Adipocyte (in vitro differentiated cells): ENCODE measurements around the gene PPP1CC.
"Not testable (repeated sequence)": the region's sequence is repeated elsewhere in the genome, so short reads cannot be mapped to it uniquely, and the experiment has no call there.

Experiments used
- DNase-seq: peaks from one replicate; pipeline ENCODE4 v3.0.0-alpha.2; 2015; ENCODE audit warnings: low read depth
- H3K27me3 ChIP-seq: replicated peaks from 2 replicates; pipeline ENCODE4 v1.7.0; 2013; ENCODE audit warnings: mild to moderate bottlenecking, low read length, moderate library complexity; ENCODE audit not compliant: control insufficient read depth, insufficient read depth
- H3K36me3 ChIP-seq: 2 replicates; pipeline ENCODE4 v1.7.0; 2013; ENCODE audit warnings: low read length, mild to moderate bottlenecking, moderate library complexity; ENCODE audit not compliant: control insufficient read depth, insufficient read depth, severe bottlenecking
- H3K4me1 ChIP-seq: 2 replicates; pipeline ENCODE4 v1.7.0; 2013; ENCODE audit warnings: mild to moderate bottlenecking, low read length, moderate library complexity; ENCODE audit not compliant: control insufficient read depth, insufficient read depth
- H3K4me3 ChIP-seq: 2 replicates; pipeline ENCODE4 v1.7.0; 2013; ENCODE audit warnings: mild to moderate bottlenecking, low read length, moderate library complexity
- H3K9ac ChIP-seq: 2 replicates; pipeline ENCODE4 v1.7.0; 2013; ENCODE audit warnings: mild to moderate bottlenecking, low read length, moderate library complexity
- H3K9me3 ChIP-seq: 2 replicates; pipeline ENCODE4 v1.7.0; 2013; ENCODE audit warnings: mild to moderate bottlenecking, low read length, moderate library complexity; ENCODE audit not compliant: control insufficient read depth

The PPP1CC gene

DNA sequence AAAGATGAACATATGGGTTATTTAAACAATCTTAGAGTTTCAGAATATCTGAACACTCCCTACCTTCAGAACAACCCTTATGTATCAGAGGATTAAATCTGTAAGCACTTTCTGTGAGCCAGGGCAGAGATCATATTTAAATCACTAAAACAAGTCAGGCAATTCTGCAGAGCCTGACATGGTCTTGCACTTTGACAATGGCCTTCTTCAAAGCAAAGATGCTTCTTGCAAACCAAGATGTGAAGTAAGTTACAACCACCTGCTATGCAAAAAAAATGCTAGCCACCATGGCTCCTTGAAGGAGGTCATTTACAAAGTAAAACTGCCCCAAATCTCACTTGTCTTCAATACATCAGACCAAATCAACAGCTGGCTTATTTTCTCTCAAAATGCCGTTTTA lies 3.2 kb downstream of the PPP1CC start:
- H3K9ac ChIP-seq = no peak overlapping the region
- no peaks in the 10 kb centered on the region for H3K27me3 ChIP-seq
- H3K9me3 ChIP-seq = no peaks in the 10 kb centered on the region
- DNase-seq = no peak
- peaks cover 56% of the 10 kb centered on the region for H3K4me1 ChIP-seq
- H3K36me3 ChIP-seq = peaks cover 7% of the 10 kb centered on the region
- H3K4me3 ChIP-seq = peak overlapping the region; percentile 94

GRCh38 chr12:110737532-110737931 lies 5.2 kb downstream of the PPP1CC start:
- peaks cover 9% of the 10 kb centered on the region for H3K36me3 ChIP-seq
- no peaks in the 10 kb centered on the region for H3K27me3 ChIP-seq
- no peaks in the 10 kb centered on the region for H3K9me3 ChIP-seq
- H3K9ac ChIP-seq = no peak overlapping the region
- H3K4me3 ChIP-seq = no peak overlapping the region
- H3K4me1 ChIP-seq = peaks cover 57% of the 10 kb centered on the region
- DNase-seq = no peak

DNA sequence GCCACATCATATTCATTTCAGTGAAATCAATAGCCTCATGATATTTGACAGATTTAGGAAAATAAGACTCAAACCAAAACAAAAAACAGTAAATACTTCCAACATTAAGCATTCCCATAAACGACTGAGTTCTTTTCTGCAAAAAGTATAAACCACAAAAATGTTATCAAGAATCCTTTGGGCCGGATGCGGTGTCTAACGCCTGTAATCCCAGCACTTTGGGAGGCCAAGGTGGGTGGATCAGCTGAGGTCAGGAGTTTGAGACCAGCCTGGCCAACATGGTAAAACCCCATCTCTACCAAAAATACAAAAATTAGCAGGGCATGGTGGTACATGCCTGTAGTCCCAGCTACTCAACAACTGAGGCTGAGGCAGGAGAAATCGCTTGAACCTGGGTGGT lies 5.7 kb downstream of the PPP1CC start:
- not testable (repeated sequence) for H3K36me3 ChIP-seq, H3K4me3 ChIP-seq, H3K9me3 ChIP-seq, H3K9ac ChIP-seq, H3K27me3 ChIP-seq
- peaks cover 60% of the 10 kb centered on the region for H3K4me1 ChIP-seq
- DNase-seq = peak; percentile 37

DNA sequence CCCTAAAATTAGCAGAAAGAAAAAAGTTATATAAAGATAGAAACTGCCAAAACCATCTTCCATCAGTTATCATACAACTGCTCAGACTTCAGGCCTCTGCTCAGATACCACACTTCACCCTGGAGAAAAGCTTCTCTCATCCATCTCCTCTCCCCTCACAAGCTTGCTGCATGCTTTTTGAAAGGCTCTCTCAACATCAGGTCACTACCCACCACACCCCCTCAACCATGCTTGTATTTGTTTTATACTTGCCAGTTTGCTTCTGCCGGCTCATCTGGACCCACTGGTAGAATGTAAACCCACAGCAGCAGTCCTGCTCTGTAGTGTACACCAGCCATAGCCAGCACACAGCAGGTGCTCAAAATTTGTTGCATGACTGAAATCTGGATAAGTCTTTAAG lies 8.8 kb downstream of the PPP1CC start:
- peaks cover 39% of the 10 kb centered on the region for H3K36me3 ChIP-seq
- no peaks in the 10 kb centered on the region for H3K27me3 ChIP-seq
- H3K4me1 ChIP-seq = peaks cover 37% of the 10 kb centered on the region
- no peaks in the 10 kb centered on the region for H3K9me3 ChIP-seq
- H3K9ac ChIP-seq = no peak overlapping the region
- no peak for DNase-seq
- H3K4me3 ChIP-seq = no peak overlapping the region

GRCh38 chr12:110733089-110733715 lies 9.5 kb downstream of the PPP1CC start:
- Histone ChIP-seq H3K4me1 (peaks cover 33% of the 10 kb centered on the region), H3K27me3 (no peaks in the 10 kb centered on the region), H3K9me3 (no peaks in the 10 kb centered on the region), H3K4me3 (no peak overlapping the region), H3K9ac (no peak overlapping the region), H3K36me3 (peaks cover 46% of the 10 kb centered on the region)
- peak; percentile 41 for DNase-seq

- Histone ChIP-seq H3K4me3 (no peak overlapping the region), H3K9me3 (no peaks in the 10 kb centered on the region), H3K9ac (no peak overlapping the region), H3K36me3 (peaks cover 49% of the 10 kb centered on the region), H3K4me1 (peaks cover 31% of the 10 kb centered on the region), H3K27me3 (no peaks in the 10 kb centered on the region)
- DNase-seq = no peak
Measured at GRCh38 chr12:110732572-110732971, 10.1 kb downstream of the PPP1CC start.

GRCh38 chr12:110731479-110731878 lies 11.2 kb downstream of the PPP1CC start:
- no peak overlapping the region for H3K9ac ChIP-seq
- no peak overlapping the region for H3K4me3 ChIP-seq
- no peaks in the 10 kb centered on the region for H3K9me3 ChIP-seq
- peaks cover 21% of the 10 kb centered on the region for H3K4me1 ChIP-seq
- H3K27me3 ChIP-seq = no peaks in the 10 kb centered on the region
- DNase-seq = no peak
- peaks cover 59% of the 10 kb centered on the region for H3K36me3 ChIP-seq

GRCh38 chr12:110728628-110729027 lies 14.1 kb downstream of the PPP1CC start:
- H3K27me3 ChIP-seq = no peaks in the 10 kb centered on the region
- peaks cover 14% of the 10 kb centered on the region for H3K4me1 ChIP-seq
- no peak overlapping the region for H3K9ac ChIP-seq
- H3K9me3 ChIP-seq = no peaks in the 10 kb centered on the region
- peaks cover 78% of the 10 kb centered on the region for H3K36me3 ChIP-seq
- no peak overlapping the region for H3K4me3 ChIP-seq
- DNase-seq = no peak

- Histone ChIP-seq H3K9ac (no peak overlapping the region), H3K27me3 (no peaks in the 10 kb centered on the region), H3K9me3 (no peaks in the 10 kb centered on the region), H3K4me3 (no peak overlapping the region), H3K4me1 (no peaks in the 10 kb centered on the region), H3K36me3 (peaks cover 95% of the 10 kb centered on the region)
- DNase-seq = no peak
Measured at GRCh38 chr12:110726708-110727369, 15.9 kb downstream of the PPP1CC start.

DNA sequence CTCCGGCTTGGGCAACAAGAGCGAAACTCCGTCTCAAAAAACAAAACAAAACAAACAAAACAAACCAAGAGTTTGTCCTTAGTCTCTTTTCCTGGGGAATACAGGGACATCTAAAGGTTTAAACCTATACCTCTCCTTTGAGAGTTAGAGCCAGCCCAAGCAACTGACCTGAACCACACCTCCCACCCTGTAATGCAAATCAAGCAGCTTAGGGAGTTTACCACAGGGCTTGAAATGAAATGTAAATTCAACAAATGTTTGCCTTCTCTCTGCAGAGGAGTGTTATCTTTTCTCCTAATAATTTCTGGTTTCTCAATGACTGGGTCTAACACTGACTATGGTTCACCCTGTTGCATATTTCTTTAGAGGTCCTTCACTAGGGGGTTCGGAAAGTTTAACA lies 16.7 kb downstream of the PPP1CC start:
- H3K27me3 ChIP-seq = no peaks in the 10 kb centered on the region
- no peaks in the 10 kb centered on the region for H3K4me1 ChIP-seq
- no peak overlapping the region for H3K4me3 ChIP-seq
- DNase-seq = no peak
- H3K9me3 ChIP-seq = no peaks in the 10 kb centered on the region
- H3K9ac ChIP-seq = no peak overlapping the region
- peaks cover 95% of the 10 kb centered on the region for H3K36me3 ChIP-seq

DNA sequence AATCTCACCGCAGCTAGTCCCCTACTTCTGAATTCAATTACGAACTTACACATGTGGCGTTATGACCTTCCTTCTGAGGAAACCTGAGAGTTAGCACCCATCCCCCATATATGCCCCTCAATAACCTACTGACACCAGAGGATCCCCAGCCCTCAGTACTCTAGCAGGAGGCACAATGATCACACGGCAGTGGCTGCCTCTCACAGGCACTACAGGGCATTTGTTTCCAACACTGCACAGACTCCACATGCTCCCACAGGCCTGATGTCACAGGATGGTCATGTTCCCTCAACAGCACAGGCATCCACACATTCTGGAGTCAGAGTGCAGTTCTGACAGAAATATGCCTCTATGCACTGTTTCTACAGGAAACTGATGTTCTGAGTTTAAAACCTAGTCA lies 17.4 kb downstream of the PPP1CC start:
- no peak overlapping the region for H3K9ac ChIP-seq
- peaks cover 95% of the 10 kb centered on the region for H3K36me3 ChIP-seq

GRCh38 chr12:110722892-110723291 lies 19.8 kb downstream of the PPP1CC start:
- not testable (repeated sequence) for H3K4me1 ChIP-seq, DNase-seq, H3K9ac ChIP-seq, H3K27me3 ChIP-seq, H3K4me3 ChIP-seq, H3K9me3 ChIP-seq
- peaks cover 98% of the 10 kb centered on the region for H3K36me3 ChIP-seq

More for the DNA sequence above, 17.4 kb downstream of the PPP1CC start:
- Histone ChIP-seq H3K27me3 (no peaks in the 10 kb centered on the region), H3K9me3 (no peaks in the 10 kb centered on the region), H3K4me3 (no peak overlapping the region), H3K4me1 (no peaks in the 10 kb centered on the region)
- DNase-seq = no peak
